ENCODE results near the gene SCAMP3.

GRCh38 chr1:155309423-155310021 lies 47.4 kb upstream of the SCAMP3 start:
- no peak for TF ChIP-seq CTCF (IDR thresholded peaks at IDR 0.05; ENCODE audit: poor library complexity, severe bottlenecking)
- no peak for TF ChIP-seq POLR2AphosphoS5 (IDR thresholded peaks at IDR 0.05)
- TF ChIP-seq EZH2 (IDR thresholded peaks at IDR 0.05; ENCODE audit: borderline replicate concordance, insufficient read depth, low read length, poor library complexity, severe bottlenecking): no peak
- TF ChIP-seq TAF1 (IDR thresholded peaks at IDR 0.05; ENCODE audit: low read depth): no peak
- no peak for TF ChIP-seq EP300 (conservative IDR thresholded peaks at IDR 0.05; ENCODE audit: poor library complexity, severe bottlenecking)
- TF ChIP-seq RAD21 (conservative IDR thresholded peaks at IDR 0.05): no peak
